HAP-1 (cell line): Measurements from ENCODE around the gene RADIL.
"Not testable (repeated sequence)": the region's sequence is repeated elsewhere in the genome, so short reads cannot be mapped to it uniquely, and the experiment has no call there.

Source experiments
- DNase-seq, 2 experiments: peaks; one replicate each; pipeline ENCODE4 v3.0.0-alpha.2; 2016 to 2020; ENCODE audit warnings: low spot score in 2 of 2
- H3K27me3 ChIP-seq: fragments of 250-450 bp; sonication (Bioruptor Pico); 2 replicates; pipeline ENCODE4 v1.5.1; 2020; ENCODE audit warnings: low read depth, mild to moderate bottlenecking, moderate library complexity
- H3K36me3 ChIP-seq: fragments of 250-450 bp; sonication (Bioruptor Pico); replicated peaks from 2 replicates; pipeline ENCODE4 v1.5.1; 2020; ENCODE audit warnings: mild to moderate bottlenecking
- H3K4me1 ChIP-seq: fragments of 250-450 bp; sonication (Bioruptor Pico); 2 replicates; pipeline ENCODE4 v1.5.1; 2020; ENCODE audit warnings: mild to moderate bottlenecking
- H3K4me3 ChIP-seq: fragments of 250-450 bp; sonication (Bioruptor Pico); 2 replicates; pipeline ENCODE4 v1.5.1; 2020; ENCODE audit warnings: mild to moderate bottlenecking, moderate library complexity
- H3K9me3 ChIP-seq: fragments of 250-450 bp; sonication (Bioruptor Pico); 2 replicates; pipeline ENCODE4 v1.5.1; 2020; ENCODE audit warnings: mild to moderate bottlenecking, moderate library complexity
- in situ Hi-C: fragments of 300-500 bp; cut with MboI; formaldehyde crosslinking; loops from 3 replicates; pipeline ENCODE4 v1.14.3; 2020; ENCODE audit warnings: low sequenced_read_pairs, inconsistent platforms, mixed read lengths

The RADIL gene

DNA sequence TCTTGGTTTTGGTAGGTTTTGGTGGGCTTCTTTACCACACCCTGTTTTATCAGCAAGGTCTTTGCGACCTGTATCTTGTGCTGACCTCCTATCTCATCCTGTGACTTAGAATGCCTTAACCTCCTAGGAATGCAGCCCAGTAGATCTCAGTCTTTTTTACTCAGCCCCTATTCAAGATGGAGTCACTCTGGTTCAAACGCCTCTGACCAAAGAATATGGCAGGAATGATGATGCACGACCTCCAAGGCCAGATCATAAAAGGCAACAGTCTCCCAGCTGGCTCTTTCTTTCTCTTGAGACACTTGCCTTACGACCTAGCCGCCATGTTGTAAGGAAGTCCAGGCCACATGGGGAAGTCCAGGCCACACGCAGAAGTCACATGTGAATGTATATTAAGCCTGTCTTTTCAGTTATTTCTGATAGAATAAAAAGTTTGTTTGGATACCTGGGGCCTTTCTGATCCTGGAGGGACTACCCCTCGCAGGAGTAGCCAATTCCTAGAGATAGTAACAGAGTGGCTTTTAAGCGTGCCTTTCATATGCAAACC is 10.5 kb upstream of the RADIL start:
- Histone ChIP-seq H3K4me1 (no peaks in the 10 kb centered on the region), H3K4me3 (no peak overlapping the region), H3K27me3 (no peaks in the 10 kb centered on the region; the same call in 1 of the 2 replicates), H3K9me3 (no peaks in the 10 kb centered on the region), H3K36me3 (no peaks in the 10 kb centered on the region)
- in situ Hi-C loops, result no loop called here
- DNase-seq, result no peak

DNA sequence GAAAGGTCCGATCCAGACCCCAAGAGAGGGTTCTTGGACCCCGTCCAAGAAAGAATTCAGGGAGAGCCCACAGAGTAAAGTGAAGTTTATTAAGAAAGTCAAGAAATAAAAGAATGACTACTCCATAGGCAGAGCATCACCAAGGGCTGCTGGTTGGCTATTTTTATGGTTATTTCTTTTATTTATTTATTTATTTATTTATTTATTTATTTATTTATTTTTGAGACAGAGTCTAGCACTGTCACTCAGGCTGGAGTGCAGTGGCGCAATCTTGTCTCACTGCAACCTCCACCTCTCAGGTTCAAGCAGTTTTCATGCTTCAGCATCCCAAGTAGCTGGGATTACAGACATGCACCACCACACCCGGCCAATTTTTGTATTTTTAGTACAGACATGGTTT is 9.7 kb upstream of the RADIL start:
- H3K36me3 ChIP-seq, H3K9me3 ChIP-seq, DNase-seq, H3K4me1 ChIP-seq, H3K4me3 ChIP-seq, in situ Hi-C loops, H3K27me3 ChIP-seq: not testable (repeated sequence)

DNA sequence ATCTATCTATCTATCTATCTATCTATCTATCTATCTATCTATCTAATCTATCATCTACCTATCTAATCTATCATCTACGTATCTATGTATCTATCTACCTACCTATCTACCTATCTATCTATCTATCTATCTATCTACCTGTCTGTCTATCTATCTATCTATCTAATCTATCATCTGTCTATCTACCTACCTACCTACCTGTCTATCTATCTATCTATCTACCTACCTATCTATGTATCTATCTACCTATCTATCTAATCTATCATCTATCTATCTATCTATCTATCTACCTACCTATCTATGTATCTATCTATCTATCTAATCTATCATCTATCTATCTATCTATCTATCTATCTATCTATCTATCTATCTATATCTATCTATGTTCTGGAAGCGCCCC is 8.0 kb upstream of the RADIL start:
- H3K9me3 ChIP-seq, in situ Hi-C loops, H3K27me3 ChIP-seq, H3K4me3 ChIP-seq, H3K36me3 ChIP-seq, H3K4me1 ChIP-seq, DNase-seq: not testable (repeated sequence)

DNA sequence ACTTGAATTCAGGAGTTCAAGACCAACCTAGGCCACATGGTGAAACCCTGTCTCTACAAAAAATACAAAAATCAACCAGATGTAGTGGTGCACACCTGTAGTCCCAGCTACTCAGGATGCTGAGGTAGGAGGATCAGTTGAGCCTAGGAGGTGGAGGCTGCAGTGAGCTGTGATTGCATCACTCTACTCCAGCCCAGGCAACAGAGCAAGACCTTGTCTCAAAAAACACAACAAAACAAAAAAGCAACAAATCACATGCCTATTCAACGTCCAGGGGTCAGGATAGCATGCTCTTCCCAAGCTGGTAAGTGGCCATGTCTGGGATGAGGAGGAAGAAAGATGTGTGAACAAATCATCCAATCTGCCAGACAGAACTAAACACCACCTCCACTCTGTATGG is 6.2 kb upstream of the RADIL start:
- Histone ChIP-seq H3K4me1 (no peaks in the 10 kb centered on the region), H3K36me3 (no peaks in the 10 kb centered on the region), H3K9me3 (no peaks in the 10 kb centered on the region), H3K27me3 (no peaks in the 10 kb centered on the region; the same call in 1 of the 2 replicates), H3K4me3 (no peak overlapping the region)
- no peak for DNase-seq
- in situ Hi-C loops, result no loop called here

DNA sequence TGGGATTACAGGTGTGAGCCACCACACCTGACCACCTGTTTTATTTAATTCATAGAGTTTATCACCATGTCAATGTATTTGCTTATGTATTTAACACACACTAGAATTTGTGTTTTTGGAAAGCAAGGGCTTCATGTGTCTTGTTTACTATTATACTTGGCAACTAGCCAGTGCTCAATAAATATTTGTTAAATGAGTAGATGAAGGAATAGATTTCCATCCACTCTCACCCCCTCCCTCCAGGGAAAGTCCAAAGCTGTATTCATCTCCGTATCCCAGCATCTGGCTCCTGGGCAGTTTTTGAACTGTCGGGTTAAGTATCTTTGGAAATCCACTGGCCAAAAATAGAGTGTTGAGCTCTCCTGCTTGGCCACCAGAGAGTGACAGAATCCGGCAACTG is 4.6 kb upstream of the RADIL start:
- DNase-seq, result no peak
- Histone ChIP-seq H3K27me3 (no peaks in the 10 kb centered on the region; the same call in 1 of the 2 replicates), H3K36me3 (no peaks in the 10 kb centered on the region), H3K9me3 (no peaks in the 10 kb centered on the region), H3K4me1 (no peaks in the 10 kb centered on the region), H3K4me3 (no peak overlapping the region)
- in situ Hi-C loops, result no loop called here

DNA sequence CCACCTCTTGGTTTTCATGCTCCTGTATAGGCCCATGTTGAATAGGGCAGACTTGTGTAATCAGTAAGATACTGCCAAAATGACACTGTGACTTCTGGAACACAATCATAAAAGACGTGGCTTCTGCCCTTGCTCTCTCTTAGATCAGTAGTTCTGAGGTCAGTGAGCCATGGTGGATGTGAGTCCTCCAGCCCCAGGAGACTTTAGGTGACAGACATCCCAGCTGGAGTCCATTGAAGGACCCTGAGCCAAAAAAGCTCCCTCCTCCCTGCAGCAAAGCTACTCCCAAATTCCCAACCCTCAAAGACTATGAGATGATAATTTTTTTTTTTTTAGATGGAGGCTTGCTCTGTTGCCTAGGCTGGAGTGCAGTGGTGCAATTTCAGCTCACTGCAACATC is 3.2 kb upstream of the RADIL start:
- in situ Hi-C loops, result no loop called here
- no peak for DNase-seq
- Histone ChIP-seq H3K9me3 (no peaks in the 10 kb centered on the region), H3K36me3 (no peaks in the 10 kb centered on the region), H3K4me1 (peaks cover 3% of the 10 kb centered on the region; the same call in 1 of the 2 replicates), H3K27me3 (no peaks in the 10 kb centered on the region; the same call in 1 of the 2 replicates), H3K4me3 (no peak overlapping the region)

DNA sequence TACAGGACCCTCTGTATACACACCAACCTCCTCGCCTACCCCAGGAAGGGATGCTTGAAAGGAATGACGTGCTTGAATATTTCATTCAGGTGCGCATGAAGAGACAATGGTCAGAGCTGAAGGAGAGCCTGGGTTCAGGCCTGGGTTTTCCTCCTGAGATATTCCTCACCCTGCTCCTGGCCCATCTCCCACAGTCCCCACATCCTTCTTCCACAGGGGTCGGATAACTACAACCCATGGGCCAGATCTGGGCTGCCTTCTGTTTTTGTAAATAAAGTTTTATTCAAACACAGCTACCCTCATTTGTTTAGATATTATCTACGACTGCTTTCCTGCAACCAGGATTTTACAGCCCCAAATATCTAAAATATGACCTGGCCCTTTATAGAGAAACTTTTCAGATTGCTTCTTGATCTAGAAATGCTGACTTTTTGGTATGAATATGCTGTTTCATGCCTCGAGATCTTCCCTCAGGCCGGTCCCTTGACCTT is 1.8 kb upstream of the RADIL start:
- no peak for DNase-seq
- H3K27me3 ChIP-seq, result no peaks in the 10 kb centered on the region
- no peaks in the 10 kb centered on the region for H3K36me3 ChIP-seq
- in situ Hi-C loops, result no loop called here
- H3K4me1 ChIP-seq, result peaks cover 4% of the 10 kb centered on the region; the same call in 1 of the 2 replicates
- no peak overlapping the region for H3K4me3 ChIP-seq
- no peaks in the 10 kb centered on the region for H3K9me3 ChIP-seq

DNA sequence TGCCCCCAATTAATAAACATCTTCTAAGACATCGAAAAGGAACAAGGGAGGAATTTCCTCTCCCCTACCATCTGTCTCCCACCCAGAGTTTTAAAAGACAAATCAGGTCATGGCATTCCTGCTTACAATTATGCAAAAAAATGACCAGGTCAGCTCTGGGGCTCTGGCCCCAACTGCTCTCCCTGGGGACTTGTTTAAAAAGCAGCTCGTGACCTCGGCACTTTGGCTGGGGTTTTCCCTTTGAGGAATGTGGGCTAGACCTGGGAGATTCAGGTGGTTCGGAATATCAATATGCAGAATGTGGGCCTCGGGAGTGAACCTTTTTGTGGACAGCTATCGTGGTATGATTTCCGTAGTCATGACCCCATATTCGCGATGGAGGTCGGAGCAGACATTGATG is 648 bp upstream of the RADIL start:
- no peak for DNase-seq
- Histone ChIP-seq H3K9me3 (no peaks in the 10 kb centered on the region), H3K27me3 (no peaks in the 10 kb centered on the region), H3K36me3 (no peaks in the 10 kb centered on the region), H3K4me3 (no peak overlapping the region), H3K4me1 (peaks cover 4% of the 10 kb centered on the region; the same call in 1 of the 2 replicates)
- in situ Hi-C loops, result no loop called here

DNA sequence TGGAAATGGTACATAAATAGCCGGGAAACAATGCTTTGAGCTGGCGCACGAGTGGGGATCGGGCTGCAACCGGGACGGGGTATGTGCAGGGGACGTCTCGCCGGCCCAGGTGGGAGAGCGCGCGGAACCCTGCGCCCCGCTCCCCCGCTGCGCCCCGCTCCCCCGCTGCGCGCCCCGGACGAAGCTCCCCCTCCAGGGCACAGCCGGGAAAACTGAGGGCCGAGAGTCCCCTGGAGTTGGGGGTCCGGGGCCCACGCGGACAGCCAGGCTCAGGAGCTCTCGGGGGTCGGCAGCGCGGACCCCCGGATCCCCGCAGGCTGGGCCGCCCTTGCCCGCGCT is 514 bp downstream of the RADIL start:
- Histone ChIP-seq H3K4me3 (peak overlapping the region; percentile 49), H3K9me3 (no peaks in the 10 kb centered on the region), H3K4me1 (peaks cover 4% of the 10 kb centered on the region; the same call in 1 of the 2 replicates), H3K36me3 (no peaks in the 10 kb centered on the region), H3K27me3 (no peaks in the 10 kb centered on the region)
- in situ Hi-C loops, result no loop called here
- no peak for DNase-seq

DNA sequence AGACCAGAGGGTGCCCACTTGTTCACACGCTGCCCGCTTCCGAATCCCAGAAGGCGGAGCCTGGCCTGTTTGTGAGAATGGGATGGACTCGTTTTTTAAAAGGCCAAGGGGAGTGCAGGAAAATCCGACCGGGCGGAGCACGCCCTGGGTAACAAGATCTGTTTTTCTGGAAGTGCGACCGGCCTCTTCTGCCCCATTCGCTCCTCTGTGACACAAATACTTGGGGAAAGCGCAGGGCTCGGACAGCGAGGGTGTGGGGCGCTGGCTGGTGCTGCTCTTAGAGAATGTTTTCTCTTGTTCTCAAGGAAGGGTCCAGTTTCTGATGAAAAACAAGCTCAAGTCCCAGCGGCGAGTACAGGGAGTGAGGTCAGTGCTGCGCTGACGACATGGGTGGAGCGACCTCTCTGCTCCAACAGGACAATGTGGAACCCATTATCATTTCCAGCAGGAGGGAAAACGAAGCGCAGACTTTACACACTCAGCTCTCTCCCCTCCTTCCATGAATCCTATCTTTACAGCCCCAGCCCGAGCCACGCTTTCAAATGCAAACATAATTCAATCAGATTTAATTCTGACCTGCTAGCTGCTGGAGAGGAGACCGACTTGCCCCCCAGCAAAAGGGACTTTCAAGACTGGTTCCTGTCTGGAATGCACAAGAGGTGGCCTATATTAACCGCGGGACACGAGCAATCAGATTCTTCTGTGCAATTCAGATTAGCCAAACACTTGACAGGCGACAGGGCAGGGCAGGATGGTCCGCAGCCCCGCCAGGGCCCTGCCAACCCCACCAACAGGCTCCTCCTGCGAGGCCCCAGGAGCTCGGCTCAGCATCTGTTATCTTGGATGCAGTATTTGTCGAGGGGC is 1.1 kb downstream of the RADIL start:
- H3K4me3 ChIP-seq, result peak overlapping the region; percentile 49
- in situ Hi-C loops, result no loop called here

DNA sequence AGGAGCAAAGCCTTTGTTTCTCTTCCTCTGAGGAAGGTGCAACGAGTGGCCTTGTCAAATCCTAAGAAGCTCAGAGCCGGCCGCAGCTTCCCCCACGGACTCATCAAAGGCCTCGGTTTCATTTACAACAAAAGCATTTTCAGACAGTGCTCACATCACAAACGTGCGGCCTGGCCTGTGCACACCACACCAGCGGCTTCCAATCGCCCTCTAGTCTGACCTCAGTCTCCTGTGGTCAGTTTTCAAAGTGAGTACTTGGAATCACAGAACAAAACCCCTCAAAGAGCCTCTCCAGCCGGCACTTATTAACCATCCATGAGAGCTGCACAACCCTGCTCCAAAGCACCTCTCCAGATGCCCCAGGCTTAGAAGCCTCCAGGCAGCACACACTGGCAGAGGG is 3.3 kb downstream of the RADIL start:
- no peak for DNase-seq
- in situ Hi-C loops, result no loop called here
- Histone ChIP-seq H3K9me3 (no peaks in the 10 kb centered on the region), H3K4me1 (peaks cover 4% of the 10 kb centered on the region; the same call in 1 of the 2 replicates), H3K27me3 (no peaks in the 10 kb centered on the region), H3K4me3 (no peak overlapping the region), H3K36me3 (peaks cover 10% of the 10 kb centered on the region)

More for the DNA sequence above, 1.1 kb downstream of the RADIL start:
- H3K9me3 ChIP-seq, result no peaks in the 10 kb centered on the region
- H3K4me1 ChIP-seq, result peaks cover 4% of the 10 kb centered on the region; the same call in 1 of the 2 replicates
- DNase-seq, result peak; percentile 68 to 74
- peaks cover 4% of the 10 kb centered on the region for H3K36me3 ChIP-seq
- H3K27me3 ChIP-seq, result no peaks in the 10 kb centered on the region

DNA sequence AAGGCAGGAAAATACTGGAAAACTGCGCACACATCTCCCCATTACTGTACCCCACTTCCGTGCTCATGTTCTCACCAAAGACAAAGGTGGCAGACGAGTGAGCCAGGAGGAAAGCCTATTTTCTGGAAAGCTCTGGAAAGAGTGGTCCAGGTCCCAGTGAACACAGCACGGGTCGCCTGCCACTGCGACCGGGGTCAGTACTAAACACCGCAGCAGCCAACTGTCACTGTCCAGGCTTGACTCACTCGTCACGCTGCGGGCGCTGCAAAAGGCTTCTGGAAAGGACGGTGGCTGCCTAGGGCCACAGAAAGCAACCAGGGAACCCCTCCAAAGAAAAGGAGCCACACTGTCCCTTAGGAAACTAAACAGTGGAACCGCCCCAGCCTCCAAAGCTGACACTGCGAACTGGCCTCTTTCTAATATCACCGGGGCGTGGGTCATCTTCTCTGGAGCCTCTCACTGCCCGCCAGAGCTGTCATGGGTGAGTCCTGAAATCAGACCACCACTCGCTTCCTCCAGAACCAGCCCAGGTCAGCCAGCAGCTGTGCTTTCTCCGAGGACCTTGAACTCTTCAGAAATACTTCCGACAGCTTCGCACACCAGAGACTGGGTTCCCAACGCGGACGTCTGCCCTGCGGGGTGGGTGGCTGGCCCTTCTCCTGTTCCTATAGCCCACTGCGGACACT is 4.0 kb downstream of the RADIL start:
- Histone ChIP-seq H3K9me3 (no peaks in the 10 kb centered on the region), H3K4me1 (peaks cover 4% of the 10 kb centered on the region; the same call in 1 of the 2 replicates), H3K36me3 (peaks cover 11% of the 10 kb centered on the region), H3K4me3 (no peak overlapping the region), H3K27me3 (no peaks in the 10 kb centered on the region)
- in situ Hi-C loops, result no loop called here
- DNase-seq, result no peak

DNA sequence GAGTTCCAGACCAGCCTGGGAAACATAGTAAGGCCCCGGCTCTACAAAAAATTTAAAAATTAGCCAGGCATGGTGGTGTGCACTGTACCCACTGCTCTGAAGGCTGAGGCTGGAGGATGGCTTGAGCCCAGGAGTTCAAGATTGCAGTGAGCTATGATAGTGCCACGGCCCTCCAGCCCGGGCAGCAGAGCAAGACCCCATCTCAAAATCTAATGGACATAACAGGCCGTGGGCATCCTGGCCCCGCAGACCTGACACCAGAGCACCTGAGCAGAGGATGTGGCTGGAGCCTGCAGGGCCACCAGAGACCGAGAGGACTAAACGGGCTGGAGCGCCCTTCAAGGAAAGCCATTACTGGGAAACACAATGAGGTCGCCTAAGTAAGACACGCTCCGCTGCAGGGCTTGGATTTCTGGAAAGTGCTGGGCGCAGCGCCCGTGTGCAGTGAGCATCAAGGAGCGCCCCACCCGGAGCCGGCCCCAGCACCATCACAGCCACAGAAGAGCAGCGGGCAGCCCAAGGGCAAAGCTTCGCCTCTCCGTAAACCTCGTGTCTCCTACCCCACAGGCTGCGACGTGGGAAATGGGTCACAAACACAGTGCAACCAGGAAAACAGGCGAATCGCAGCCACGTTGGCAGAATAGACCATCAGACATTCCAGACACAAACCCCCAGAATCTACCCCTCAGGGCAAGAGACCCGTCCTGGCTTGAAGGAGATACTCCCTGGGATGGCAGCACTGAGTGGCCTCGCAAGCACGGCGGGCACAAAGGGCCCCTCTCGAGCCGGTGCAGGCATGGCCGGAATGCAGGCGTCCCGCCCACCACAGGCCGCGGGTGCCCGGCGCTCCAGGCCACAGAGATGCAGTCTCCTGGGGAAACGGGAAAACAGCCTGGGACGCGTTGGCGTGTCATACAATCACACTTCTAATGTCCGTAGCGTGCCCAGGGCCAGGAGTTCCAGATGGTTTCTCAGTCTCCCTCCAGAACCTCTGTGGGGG is 4.9 kb downstream of the RADIL start:
- Histone ChIP-seq H3K4me1 (peaks cover 4% of the 10 kb centered on the region; the same call in 1 of the 2 replicates), H3K9me3 (no peaks in the 10 kb centered on the region), H3K36me3 (peaks cover 18% of the 10 kb centered on the region), H3K4me3 (no peak overlapping the region), H3K27me3 (no peaks in the 10 kb centered on the region)
- DNase-seq, result no peak
- in situ Hi-C loops, result no loop called here
